Endothelial cell of umbilical vein (primary cell): ENCODE measurements around the gene SSH3.

ENCODE experiments used
- CTCF ChIP-seq, 2 donors: IDR thresholded peaks; 1 replicate in 1 of 2; 2 replicates in 1 of 2; pipeline ENCODE4 v1.5.1; 2011; ENCODE audit warnings: low read length in 2 of 2, mild to moderate bottlenecking in 2 of 2, moderate library complexity in 2 of 2, control low read depth in 1 of 2, inconsistent platforms in 1 of 2, low read depth in 1 of 2; ENCODE audit not compliant: insufficient read depth in 1 of 2; ENCODE audit errors: extremely low read depth in 1 of 2
- POLR2AphosphoS5 ChIP-seq: IDR thresholded peaks from 2 replicates; pipeline ENCODE4 v1.6.1; 2012; ENCODE audit warnings: low read depth, mild to moderate bottlenecking, control low read depth, low read length, moderate library complexity; ENCODE audit not compliant: insufficient read depth

- no peak for TF ChIP-seq POLR2AphosphoS5
- TF ChIP-seq CTCF (IDR thresholded peaks at IDR 0.05; ENCODE audit: extremely low read depth in 1 of 2, insufficient read depth in 1 of 2, low read depth in 1 of 2, low read length in 2 of 2): no peak
Observed at GRCh38 chr11:67285541-67286498, 17.5 kb upstream of the SSH3 start.
